Activated CD4-positive, alpha-beta T cell treated with anti-CD3 and anti-CD28 coated beads for 1 hour (primary cell): ENCODE data around the gene DMRTC2.

Experiments
- DNase-seq: peaks from one replicate; pipeline ENCODE4 v3.0.0-alpha.2; 2020

DMRTC2 gene

GRCh38 chr19:41892173-41892902 is 47.5 kb downstream of the DMRTC2 start:
- DNase-seq, result no peak

- DNase-seq, result no peak
These were observed 49.1 kb downstream of the DMRTC2 start for GRCh38 chr19:41893899-41894298.

GRCh38 chr19:41894350-41894749 is 49.5 kb downstream of the DMRTC2 start:
- DNase-seq, result no peak

GRCh38 chr19:41895745-41896580 is 51.1 kb downstream of the DMRTC2 start:
- no peak for DNase-seq

- no peak for DNase-seq
These were observed 51.7 kb downstream of the DMRTC2 start for GRCh38 chr19:41896581-41896942.

- no peak for DNase-seq
These were observed 52.3 kb downstream of the DMRTC2 start for GRCh38 chr19:41897181-41897580.

GRCh38 chr19:41897820-41898219 is 53.0 kb downstream of the DMRTC2 start:
- no peak for DNase-seq

- DNase-seq, result no peak
These were observed 53.4 kb downstream of the DMRTC2 start for GRCh38 chr19:41898235-41898634.
